GM12872 (cell line): ENCODE measurements around the gene ITGA6.

Source experiments
- CTCF ChIP-seq: IDR thresholded peaks from 3 replicates; pipeline ENCODE4 v1.5.1; 2011; ENCODE audit warnings: low read depth, mild to moderate bottlenecking, low read length, moderate library complexity; ENCODE audit not compliant: insufficient read depth

The ITGA6 gene

GRCh38 chr2:172442072-172442895 is 14.9 kb downstream of the ITGA6 start:
- TF ChIP-seq CTCF: no peak

GRCh38 chr2:172445851-172446250 is 18.5 kb downstream of the ITGA6 start:
- no peak for TF ChIP-seq CTCF

- TF ChIP-seq CTCF: no peak
Observed at GRCh38 chr2:172446474-172447063, 19.2 kb downstream of the ITGA6 start.

GRCh38 chr2:172447811-172448493 is 20.6 kb downstream of the ITGA6 start:
- no peak for TF ChIP-seq CTCF

- TF ChIP-seq CTCF: no peak
Observed at GRCh38 chr2:172448544-172449267, 21.3 kb downstream of the ITGA6 start.

- TF ChIP-seq CTCF: no peak
Observed at GRCh38 chr2:172449911-172450550, 22.6 kb downstream of the ITGA6 start.
